HFF-Myc (cell line): ENCODE measurements around the gene AUNIP.
"Not testable (repeated sequence)": the region's sequence is repeated elsewhere in the genome, so short reads cannot be mapped to it uniquely, and the experiment has no call there.

ENCODE experiments used
- DNase-seq: peaks from one replicate; pipeline ENCODE4 v3.0.0-alpha.2; 2011; ENCODE audit warnings: low read depth; ENCODE audit errors: extremely low read depth
- H3K4me3 ChIP-seq: replicated peaks from 2 replicates; pipeline ENCODE4 v1.5.1; 2011; ENCODE audit warnings: low read depth, mild to moderate bottlenecking, control low read depth, low read length
- CTCF ChIP-seq: IDR thresholded peaks from 2 replicates; pipeline ENCODE4 v1.5.1; 2012; ENCODE audit warnings: mild to moderate bottlenecking, low read depth, low read length, control low read depth; ENCODE audit errors: missing control alignments

AUNIP gene

GRCh38 chr1:25843483-25843882 lies 15.8 kb downstream of the AUNIP start:
- H3K4me3 ChIP-seq = no peak overlapping the region
- no peak for TF ChIP-seq CTCF
- no peak for DNase-seq

DNA sequence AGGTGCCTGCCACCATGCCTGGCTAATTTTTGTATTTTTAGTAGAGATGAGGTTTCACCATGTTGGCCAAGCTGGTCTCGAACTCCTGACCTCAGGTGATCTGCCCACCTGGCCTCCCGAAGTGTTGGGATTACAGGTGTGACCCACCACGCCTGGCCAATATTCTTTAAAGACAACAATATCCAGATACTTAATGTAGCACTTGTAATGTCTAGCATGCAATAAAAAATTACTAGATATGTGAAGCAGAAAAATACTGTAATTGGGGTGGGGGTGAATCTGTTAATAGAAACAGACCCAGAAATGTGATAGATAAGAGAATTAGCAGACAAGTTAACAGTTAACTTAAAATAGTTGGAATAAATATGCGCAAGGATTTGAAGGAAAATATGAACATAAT lies 19.4 kb downstream of the AUNIP start:
- H3K4me3 ChIP-seq = not testable (repeated sequence)

DNA sequence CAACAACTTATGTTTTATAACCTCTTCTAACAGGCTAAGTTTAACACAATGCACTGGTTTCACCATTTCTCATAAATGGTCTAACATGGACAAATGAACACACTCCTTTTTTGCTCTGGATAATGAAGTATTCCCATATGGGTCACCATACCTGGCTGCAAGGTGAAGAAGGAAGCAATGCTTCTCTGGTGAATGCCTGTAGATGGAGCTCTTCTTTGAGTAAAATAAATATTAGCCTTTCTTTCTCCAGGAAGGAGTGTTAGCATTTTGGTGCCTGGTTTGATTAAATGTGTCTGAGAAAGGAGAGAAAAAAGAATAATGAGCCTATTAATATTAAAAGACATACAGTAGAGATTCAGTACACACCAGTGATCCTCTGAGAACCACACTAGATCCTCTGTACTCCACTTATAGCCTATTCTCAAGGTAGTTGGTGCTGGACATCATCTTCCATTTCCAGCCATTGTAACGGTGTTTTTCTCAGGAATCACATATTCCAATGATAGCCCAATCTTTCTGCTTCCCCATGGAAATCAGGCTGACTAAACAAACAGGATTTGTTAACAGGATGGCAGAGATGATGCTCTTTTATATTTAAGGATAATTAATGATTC lies 21.9 kb downstream of the AUNIP start:
- no peak overlapping the region for H3K4me3 ChIP-seq
- DNase-seq = no peak
- no peak for TF ChIP-seq CTCF

More for the DNA sequence above, 19.4 kb downstream of the AUNIP start:
- DNase-seq = not testable (repeated sequence)

DNA sequence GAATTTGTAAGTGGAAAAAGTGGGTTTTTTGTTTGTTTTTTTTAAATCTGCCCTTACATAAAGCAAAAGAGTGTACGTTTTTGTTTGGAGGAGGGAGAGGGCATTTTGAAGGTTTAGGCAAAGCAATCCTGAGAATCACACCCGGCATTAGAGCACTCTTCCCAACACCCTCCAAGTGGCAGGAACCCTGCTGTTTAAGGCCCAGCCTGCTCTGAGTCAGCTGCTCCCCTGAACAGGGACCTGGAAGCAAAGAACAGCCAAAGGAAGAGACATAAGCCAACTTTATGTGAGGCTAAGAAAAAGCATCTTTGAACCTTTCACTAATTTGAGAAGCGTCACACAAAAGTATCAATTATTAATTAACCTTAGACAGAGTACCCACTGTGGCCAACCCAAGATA lies 22.6 kb downstream of the AUNIP start:
- no peak for TF ChIP-seq CTCF
- DNase-seq = no peak
- no peak overlapping the region for H3K4me3 ChIP-seq

DNA sequence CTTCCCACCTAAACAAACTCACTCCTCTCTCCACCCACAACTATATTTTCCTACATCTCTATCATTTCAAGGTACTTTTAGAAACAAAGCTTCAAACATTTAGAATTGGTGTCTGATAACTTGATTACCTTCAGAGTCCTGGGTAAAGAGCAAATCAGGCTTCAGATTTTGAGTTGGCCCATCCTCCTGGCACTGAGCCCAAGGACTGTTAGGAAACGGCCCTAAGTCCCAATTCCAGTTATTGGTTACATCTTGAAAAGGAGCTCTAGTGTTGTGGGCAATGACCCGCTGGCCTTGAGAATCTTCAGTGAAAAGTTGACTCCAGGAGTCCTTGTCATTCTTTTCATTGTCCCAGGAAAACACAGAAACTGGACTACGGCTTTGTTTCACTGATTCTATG lies 24.4 kb downstream of the AUNIP start:
- H3K4me3 ChIP-seq = no peak overlapping the region
- no peak for DNase-seq
- TF ChIP-seq CTCF = no peak

DNA sequence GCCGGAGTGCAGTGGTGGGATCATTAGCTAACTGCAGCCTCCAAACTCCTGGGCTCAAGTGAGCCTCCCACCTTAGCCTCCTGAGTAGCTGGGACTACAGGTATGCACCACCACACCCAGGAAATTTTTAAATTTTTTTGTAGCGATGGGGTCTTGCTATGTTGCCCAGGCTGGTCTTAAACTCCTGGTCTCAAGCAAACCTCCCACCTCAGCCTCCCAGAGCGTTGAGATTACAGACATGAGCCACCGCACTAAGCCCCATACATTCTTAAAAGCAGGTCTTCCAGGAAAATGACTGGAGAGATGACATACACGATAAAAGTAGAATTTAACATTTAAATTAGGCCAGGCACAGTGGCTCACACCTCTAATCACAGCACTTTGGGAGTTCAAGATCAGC lies 26.1 kb downstream of the AUNIP start:
- no peak for TF ChIP-seq CTCF
- H3K4me3 ChIP-seq = no peak overlapping the region
- no peak for DNase-seq

DNA sequence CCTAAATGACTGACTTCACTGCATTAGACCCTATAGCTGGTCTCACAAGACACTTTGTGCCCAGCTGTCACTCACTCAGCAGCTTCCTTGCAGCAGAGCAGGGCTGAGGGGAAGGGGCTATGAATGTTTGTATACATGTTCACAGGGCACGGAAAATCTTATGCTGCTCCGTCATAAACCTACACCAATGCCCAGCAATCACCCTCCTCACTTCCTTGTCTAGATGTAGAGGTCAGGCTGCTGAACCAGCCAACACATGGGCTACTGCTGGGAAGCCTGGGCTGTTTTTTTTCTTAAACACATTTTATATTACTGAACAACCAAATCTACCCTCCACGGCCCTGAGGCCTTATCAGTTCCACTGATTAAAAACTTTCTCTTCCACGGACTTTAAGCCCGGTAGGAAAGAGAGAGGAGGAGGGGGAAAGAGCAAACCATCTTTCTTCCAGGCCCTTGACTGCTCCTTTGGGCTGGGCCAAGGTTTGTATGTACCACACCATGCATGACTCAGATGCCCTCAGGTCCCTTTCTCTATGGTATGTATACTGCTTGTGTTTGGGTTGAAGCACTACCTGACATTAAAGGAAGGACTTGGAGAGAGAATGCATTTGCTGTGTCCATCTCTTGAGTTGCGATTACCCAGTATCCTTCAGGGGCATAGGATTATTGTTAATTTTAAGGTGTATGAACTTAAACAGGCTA lies 26.8 kb downstream of the AUNIP start:
- no peak for DNase-seq
- no peak for TF ChIP-seq CTCF
- H3K4me3 ChIP-seq = no peak overlapping the region
